ENCODE measurements around the gene SUB1.
"Not testable (repeated sequence)": the region's sequence is repeated elsewhere in the genome, so short reads cannot be mapped to it uniquely, and the experiment has no call there.

Gene SUB1

GRCh38 chr5:32585446-32586275, at the start of gene SUB1:
SUB1 (plus strand) TSS chr5:32585557; CDS start chr5:32588513, 2,956 bp downstream.
- peak; percentile 95 for DNase-seq

- DNase-seq: no peak
Observed at GRCh38 chr5:32536246-32536645, 49.1 kb upstream of the SUB1 start.

- DNase-seq: not testable (repeated sequence)
Observed at GRCh38 chr5:32537437-32538029, 47.8 kb upstream of the SUB1 start.

GRCh38 chr5:32538031-32538547, 47.3 kb upstream of the SUB1 start:
- peak; percentile 60 for DNase-seq

- no peak for DNase-seq
Observed at GRCh38 chr5:32539981-32540845, 45.1 kb upstream of the SUB1 start.

- no peak for DNase-seq
Observed at GRCh38 chr5:32541241-32541640, 44.1 kb upstream of the SUB1 start.

- DNase-seq: peak; percentile 37
Observed at GRCh38 chr5:32542216-32543059, 42.9 kb upstream of the SUB1 start.

- no peak for DNase-seq
Observed at GRCh38 chr5:32543291-32543690, 42.1 kb upstream of the SUB1 start.

- no peak for DNase-seq
Observed at GRCh38 chr5:32545102-32545800, 40.1 kb upstream of the SUB1 start.

- no peak for DNase-seq
Observed at GRCh38 chr5:32551194-32551593, 34.2 kb upstream of the SUB1 start.

GRCh38 chr5:32551865-32552264, 33.5 kb upstream of the SUB1 start:
- no peak for DNase-seq

- DNase-seq: not testable (repeated sequence)
Observed at GRCh38 chr5:32552491-32552890, 32.9 kb upstream of the SUB1 start.

GRCh38 chr5:32552936-32553335, 32.4 kb upstream of the SUB1 start:
- DNase-seq: no peak

GRCh38 chr5:32554181-32554780, 31.1 kb upstream of the SUB1 start:
- not testable (repeated sequence) for DNase-seq

- DNase-seq: not testable (repeated sequence)
Observed at GRCh38 chr5:32556543-32556942, 28.8 kb upstream of the SUB1 start.

- DNase-seq: no peak
Observed at GRCh38 chr5:32559411-32559810, 25.9 kb upstream of the SUB1 start.

- no peak for DNase-seq
Observed at GRCh38 chr5:32559921-32560320, 25.4 kb upstream of the SUB1 start.

GRCh38 chr5:32562056-32562455, 23.3 kb upstream of the SUB1 start:
- DNase-seq: no peak

GRCh38 chr5:32562843-32563242, 22.5 kb upstream of the SUB1 start:
- DNase-seq: no peak

- DNase-seq: no peak
Observed at GRCh38 chr5:32563614-32564013, 21.7 kb upstream of the SUB1 start.

GRCh38 chr5:32565145-32565544, 20.2 kb upstream of the SUB1 start:
- no peak for DNase-seq

Measured in activated naive CD4-positive, alpha-beta T cell treated with Interleukin-2 at 50 U/mL for 16 hours (primary cell).